ENCODE data around the gene SYK.

DNA sequence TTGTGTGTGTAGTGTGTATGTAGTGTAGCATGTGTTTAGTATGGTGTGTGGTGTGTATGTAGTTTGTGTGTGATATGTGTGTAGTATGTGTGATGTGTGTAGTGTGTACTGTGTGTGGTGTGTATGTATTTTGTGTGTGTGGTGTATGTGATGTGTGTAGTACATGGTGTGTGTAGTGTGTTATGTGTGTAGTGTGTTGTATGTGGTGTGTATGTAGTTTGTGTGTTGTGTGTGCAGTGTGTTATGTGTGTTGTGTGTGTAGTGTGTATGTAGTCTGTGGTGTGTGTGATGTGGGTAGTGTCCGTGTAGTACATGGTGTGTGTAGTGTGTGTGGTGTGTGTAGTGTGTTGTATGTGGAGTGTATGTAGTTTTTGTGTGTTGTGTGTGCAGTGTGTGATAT is 40.0 kb downstream of the SYK start:
- TF ChIP-seq, protein P1, sequence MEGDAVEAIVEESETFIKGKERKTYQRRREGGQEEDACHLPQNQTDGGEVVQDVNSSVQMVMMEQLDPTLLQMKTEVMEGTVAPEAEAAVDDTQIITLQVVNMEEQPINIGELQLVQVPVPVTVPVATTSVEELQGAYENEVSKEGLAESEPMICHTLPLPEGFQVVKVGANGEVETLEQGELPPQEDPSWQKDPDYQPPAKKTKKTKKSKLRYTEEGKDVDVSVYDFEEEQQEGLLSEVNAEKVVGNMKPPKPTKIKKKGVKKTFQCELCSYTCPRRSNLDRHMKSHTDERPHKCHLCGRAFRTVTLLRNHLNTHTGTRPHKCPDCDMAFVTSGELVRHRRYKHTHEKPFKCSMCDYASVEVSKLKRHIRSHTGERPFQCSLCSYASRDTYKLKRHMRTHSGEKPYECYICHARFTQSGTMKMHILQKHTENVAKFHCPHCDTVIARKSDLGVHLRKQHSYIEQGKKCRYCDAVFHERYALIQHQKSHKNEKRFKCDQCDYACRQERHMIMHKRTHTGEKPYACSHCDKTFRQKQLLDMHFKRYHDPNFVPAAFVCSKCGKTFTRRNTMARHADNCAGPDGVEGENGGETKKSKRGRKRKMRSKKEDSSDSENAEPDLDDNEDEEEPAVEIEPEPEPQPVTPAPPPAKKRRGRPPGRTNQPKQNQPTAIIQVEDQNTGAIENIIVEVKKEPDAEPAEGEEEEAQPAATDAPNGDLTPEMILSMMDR (IDR thresholded peaks at IDR 0.05): no peak
- TF ChIP-seq POLR2A (IDR thresholded peaks at IDR 0.05; ENCODE audit: low read depth): no peak
- TF ChIP-seq POLR2AphosphoS5 (IDR thresholded peaks at IDR 0.05): no peak
